Calu3 (cell line): ENCODE measurements around the gene BTBD3. TPM values are rescaled to one million over a fixed set of nuclear protein-coding genes. Genes with fewer than 3 reads are reported as not detected.

ENCODE experiments used
- BruUV-seq: library from RNA; stranded (reverse); fragments of 400-500 nt; replicated peaks from 2 replicates; lab custom pipeline; 2021; lab: Mats Ljungman, UMichigan
- CTCF ChIA-PET: fragments of 300-600 bp; sonication (Branson Sonifier 250); formaldehyde crosslinking; loops from one replicate; lab custom pipeline; 2022; ENCODE audit warnings: antibody characterized with exemption; lab: Charles Lee
- DNase-seq: peaks from one replicate; pipeline ENCODE4 v3.0.0; 2022
- H3K27ac Mint-ChIP-seq: one replicate; pipeline ENCODE4 v1.8.0; 2022; ENCODE audit warnings: mixed read lengths; ENCODE audit not compliant: unreplicated experiment
- H3K27me3 Mint-ChIP-seq: one replicate; pipeline ENCODE4 v1.8.0; 2022; ENCODE audit warnings: mixed read lengths; ENCODE audit not compliant: unreplicated experiment
- H3K36me3 Mint-ChIP-seq: one replicate; pipeline ENCODE4 v1.8.0; 2022; ENCODE audit warnings: mild to moderate bottlenecking, moderate library complexity, mixed read lengths; ENCODE audit not compliant: insufficient read depth, unreplicated experiment
- H3K4me1 Mint-ChIP-seq: one replicate; pipeline ENCODE4 v1.8.0; 2022; ENCODE audit warnings: mild to moderate bottlenecking, low read depth, mixed read lengths; ENCODE audit not compliant: unreplicated experiment
- H3K4me3 Mint-ChIP-seq: one replicate; pipeline ENCODE4 v1.8.0; 2022; ENCODE audit warnings: mild to moderate bottlenecking, low read depth, moderate library complexity, mixed read lengths; ENCODE audit not compliant: unreplicated experiment
- H3K9me3 Mint-ChIP-seq: one replicate; pipeline ENCODE4 v1.8.0; 2022; ENCODE audit warnings: low read depth, mixed read lengths; ENCODE audit not compliant: unreplicated experiment
- CTCF ChIP-seq: fragments of 200-600 bp; IDR thresholded peaks from one replicate; pipeline ENCODE4 v1.8.0; 2022; ENCODE audit warnings: antibody characterized with exemption; ENCODE audit not compliant: unreplicated experiment
- intact Hi-C: fragments of 100-400 bp; cut with micrococcal nuclease; formaldehyde crosslinking; loops from one replicate; pipeline ENCODE4 v1.10.0; 2022; ENCODE audit not compliant: unreplicated experiment
- total RNA-seq: library from RNA; stranded (reverse); gene quantifications from 2 replicates; pipeline ENCODE4 v1.2.3, GENCODE V29; 2022

The BTBD3 gene
- total RNA-seq, 1 experiment from 2014 or later = 38.2 TPM

GRCh38 chr20:11941593-11942246 lies 24.0 kb downstream of the BTBD3 start:
- Mint-ChIP-seq H3K4me3 (no peak overlapping the region), H3K36me3 (no peaks in the 10 kb centered on the region), H3K9me3 (no peaks in the 10 kb centered on the region), H3K4me1 (no peaks in the 10 kb centered on the region), H3K27me3 (no peaks in the 10 kb centered on the region), H3K27ac (no peak overlapping the region)
- CTCF ChIA-PET = no interaction called here
- intact Hi-C loops = no loop called here
- TF ChIP-seq CTCF = no peak
- no TSS peak for BruUV-seq
- DNase-seq = no peak

- Mint-ChIP-seq H3K27me3 (no peaks in the 10 kb centered on the region), H3K4me3 (no peak overlapping the region), H3K4me1 (no peaks in the 10 kb centered on the region), H3K27ac (no peak overlapping the region), H3K9me3 (no peaks in the 10 kb centered on the region), H3K36me3 (no peaks in the 10 kb centered on the region)
- intact Hi-C loops = no loop called here
- DNase-seq = no peak
- BruUV-seq = no TSS peak
- TF ChIP-seq CTCF = no peak
- CTCF ChIA-PET = no interaction called here
These were observed 26.1 kb downstream of the BTBD3 start for GRCh38 chr20:11943778-11944177.

DNA sequence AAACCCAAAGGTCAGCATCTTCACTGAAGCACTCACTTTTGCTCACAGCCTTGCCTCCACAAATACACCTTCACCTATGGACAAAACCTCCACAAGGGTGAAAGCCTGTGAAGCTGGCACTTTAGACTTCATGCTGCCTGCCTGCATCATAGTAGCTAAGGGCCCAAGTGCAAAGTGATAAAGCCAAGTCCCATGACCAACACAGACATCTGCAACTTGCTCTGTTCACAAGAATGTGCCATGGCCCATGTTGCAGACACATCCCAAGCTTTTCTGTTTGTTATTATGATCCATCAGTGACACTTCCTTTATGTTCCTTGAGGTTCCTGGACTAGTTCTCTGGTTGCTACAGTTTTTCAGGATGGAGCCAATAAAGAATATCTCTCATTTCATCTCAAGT lies 31.1 kb downstream of the BTBD3 start:
- no peak for TF ChIP-seq CTCF
- BruUV-seq = no TSS peak
- no peaks in the 10 kb centered on the region for H3K4me1 Mint-ChIP-seq
- CTCF ChIA-PET = no interaction called here
- H3K27ac Mint-ChIP-seq = no peak overlapping the region
- DNase-seq = no peak
- no peaks in the 10 kb centered on the region for H3K36me3 Mint-ChIP-seq
- no peaks in the 10 kb centered on the region for H3K9me3 Mint-ChIP-seq
- intact Hi-C loops = no loop called here
- no peak overlapping the region for H3K4me3 Mint-ChIP-seq
- no peaks in the 10 kb centered on the region for H3K27me3 Mint-ChIP-seq

GRCh38 chr20:11949711-11950110 lies 32.0 kb downstream of the BTBD3 start:
- no peaks in the 10 kb centered on the region for H3K4me1 Mint-ChIP-seq
- DNase-seq = no peak
- no peaks in the 10 kb centered on the region for H3K36me3 Mint-ChIP-seq
- CTCF ChIA-PET = no interaction called here
- H3K4me3 Mint-ChIP-seq = no peak overlapping the region
- peaks cover 2% of the 10 kb centered on the region for H3K9me3 Mint-ChIP-seq
- no peaks in the 10 kb centered on the region for H3K27me3 Mint-ChIP-seq
- BruUV-seq = no TSS peak
- intact Hi-C loops = no loop called here
- H3K27ac Mint-ChIP-seq = no peak overlapping the region
- no peak for TF ChIP-seq CTCF
